A375 (cell line): ENCODE data around the gene HTT-AS. TPM values are rescaled to one million over a fixed set of nuclear protein-coding genes. Genes with fewer than 3 reads are reported as not detected.

Source experiments
- small RNA-seq: library from RNA; depleted of rRNA; stranded (forward); fragments of <200 nt; gene quantifications from one replicate; pipeline ENCODE3, GENCODE V24; 2014
- total RNA-seq: library from RNA; depleted of rRNA; stranded (reverse); fragments of >200 nt; shearing (Covaris generic); gene quantifications from 2 replicates; pipeline ENCODE4 v1.2.3, GENCODE V29; 2014; rRNA removed

Gene HTT-AS
- not detected in 2 replicates for total RNA-seq

DNA sequence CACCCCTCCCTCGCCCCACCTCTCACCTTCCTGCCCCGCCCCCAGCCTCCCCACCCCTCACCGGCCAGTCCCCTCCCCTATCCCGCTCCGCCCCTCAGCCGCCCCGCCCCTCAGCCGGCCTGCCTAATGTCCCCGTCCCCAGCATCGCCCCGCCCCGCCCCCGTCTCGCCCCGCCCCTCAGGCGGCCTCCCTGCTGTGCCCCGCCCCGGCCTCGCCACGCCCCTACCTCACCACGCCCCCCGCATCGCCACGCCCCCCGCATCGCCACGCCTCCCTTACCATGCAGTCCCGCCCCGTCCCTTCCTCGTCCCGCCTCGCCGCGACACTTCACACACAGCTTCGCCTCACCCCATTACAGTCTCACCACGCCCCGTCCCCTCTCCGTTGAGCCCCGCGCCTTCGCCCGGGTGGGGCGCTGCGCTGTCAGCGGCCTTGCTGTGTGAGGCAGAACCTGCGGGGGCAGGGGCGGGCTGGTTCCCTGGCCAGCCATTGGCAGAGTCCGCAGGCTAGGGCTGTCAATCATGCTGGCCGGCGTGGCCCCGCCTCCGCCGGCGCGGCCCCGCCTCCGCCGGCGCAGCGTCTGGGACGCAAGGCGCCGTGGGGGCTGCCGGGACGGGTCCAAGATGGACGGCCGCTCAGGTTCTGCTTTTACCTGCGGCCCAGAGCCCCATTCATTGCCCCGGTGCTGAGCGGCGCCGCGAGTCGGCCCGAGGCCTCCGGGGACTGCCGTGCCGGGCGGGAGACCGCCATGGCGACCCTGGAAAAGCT, at the start of gene HTT-AS, which contains the start of gene HTT:
TSS of gene HTT-AS (minus strand) at position 461 of the 768 bp plus-strand sequence.
TSS of gene HTT (plus strand) at position 604 of the 768 bp plus-strand sequence. CDS start at position 749, 145 bp downstream.

Small RNA genes within 50 kb of the gene (small RNA-seq; reads per million reads assigned to genes)
- gene RF02134 (not detected), gene RF02135 (not detected), gene RNU6-204P (not detected)

Other genes starting within 250 kb of the HTT-AS start
- 104 and 121 TPM in 2 replicates for gene ADD1, start 230.7 kb downstream of the HTT-AS start, total RNA-seq
- gene NOP14, start 111.1 kb downstream of the HTT-AS start, total RNA-seq = 45.7 and 48.9 TPM in 2 replicates
- 3.2 and 4.0 TPM in 2 replicates for gene GRK4, start 111.0 kb downstream of the HTT-AS start, total RNA-seq
- 24.9 TPM in 2 replicates for gene HTT, start 143 bp upstream of the HTT-AS start, total RNA-seq
- 0.45 and 0.80 TPM in 2 replicates for gene MSANTD1, start 174.6 kb upstream of the HTT-AS start, total RNA-seq
- 10.0 and 10.6 TPM in 2 replicates for gene RGS12, start 218.5 kb upstream of the HTT-AS start, total RNA-seq